ENCODE measurements around the gene HOXD3. TPM values are rescaled to one million over a fixed set of nuclear protein-coding genes. Genes with fewer than 3 reads are reported as not detected.

The HOXD3 gene
- total RNA-seq, 1 experiment from 2014 or later: not detected

- H3K27me3 Mint-ChIP-seq (ENCODE audit: insufficient read depth, unreplicated experiment): no peaks in the 10 kb centered on the region
- H3K4me1 Mint-ChIP-seq (ENCODE audit: insufficient read depth, unreplicated experiment): no peaks in the 10 kb centered on the region
- H3K9me3 Mint-ChIP-seq (ENCODE audit: unreplicated experiment): no peaks in the 10 kb centered on the region
- CTCF ChIA-PET: interaction anchor here (0.6 to 3.0 kb wide), 2 partner anchors 107 to 405 kb away, joined by 3 to 12 read pairs; no protein-coding TSS in a partner anchor
- no TSS peak for BruUV-seq (replicated peaks)
- no peak overlapping the region for H3K27ac Mint-ChIP-seq (ENCODE audit: low read depth, unreplicated experiment)
- TF ChIP-seq CTCF (IDR thresholded peaks at IDR 0.05; ENCODE audit: unreplicated experiment): no peak
- intact Hi-C loops (cut with micrococcal nuclease): loop anchor here (10.0 kb wide), 1 partner anchor 166 kb away; no protein-coding TSS in a partner anchor
- H3K36me3 Mint-ChIP-seq (ENCODE audit: insufficient read depth, unreplicated experiment): no peaks in the 10 kb centered on the region
- H3K4me3 Mint-ChIP-seq (ENCODE audit: unreplicated experiment): no peak overlapping the region
- no peak for DNase-seq (ENCODE audit: unreplicated experiment)
- POLR2A ChIA-PET: no interaction called here
Measured at GRCh38 chr2:176148751-176149421, 8.2 kb upstream of the HOXD3 start.

- Mint-ChIP-seq H3K27me3 (ENCODE audit: insufficient read depth, unreplicated experiment) (no peaks in the 10 kb centered on the region), H3K36me3 (ENCODE audit: insufficient read depth, unreplicated experiment) (no peaks in the 10 kb centered on the region), H3K9me3 (ENCODE audit: unreplicated experiment) (no peaks in the 10 kb centered on the region), H3K4me3 (ENCODE audit: unreplicated experiment) (no peak overlapping the region), H3K4me1 (ENCODE audit: insufficient read depth, unreplicated experiment) (no peaks in the 10 kb centered on the region), H3K27ac (ENCODE audit: low read depth, unreplicated experiment) (no peak overlapping the region)
- no peak for TF ChIP-seq CTCF (IDR thresholded peaks at IDR 0.05; ENCODE audit: unreplicated experiment)
- CTCF ChIA-PET: interaction anchor here (3.0 kb wide), 1 partner anchor 404 kb away, joined by 12 read pairs; no protein-coding TSS in a partner anchor
- POLR2A ChIA-PET: no interaction called here
- no peak for DNase-seq (ENCODE audit: unreplicated experiment)
- intact Hi-C loops (cut with micrococcal nuclease): loop anchor here (10.0 kb wide), 1 partner anchor 165 kb away; no protein-coding TSS in a partner anchor
- no TSS peak for BruUV-seq (replicated peaks)
Measured at GRCh38 chr2:176149481-176149938, 7.6 kb upstream of the HOXD3 start.

- no TSS peak for BruUV-seq (replicated peaks)
- intact Hi-C loops (cut with micrococcal nuclease): loop anchor here (10.0 kb wide), 1 partner anchor 165 kb away; no protein-coding TSS in a partner anchor
- ChIA-PET POLR2A (no interaction called here), CTCF (interaction anchor here (1.0 to 3.0 kb wide), 4 partner anchors 17 to 502 kb away, joined by 3 to 12 read pairs (median 8); no protein-coding TSS in a partner anchor)
- no peaks in the 10 kb centered on the region for H3K9me3 Mint-ChIP-seq (ENCODE audit: unreplicated experiment)
- DNase-seq (ENCODE audit: unreplicated experiment): no peak
- no peak for TF ChIP-seq CTCF (IDR thresholded peaks at IDR 0.05; ENCODE audit: unreplicated experiment)
- no peaks in the 10 kb centered on the region for H3K4me1 Mint-ChIP-seq (ENCODE audit: insufficient read depth, unreplicated experiment)
- no peaks in the 10 kb centered on the region for H3K27me3 Mint-ChIP-seq (ENCODE audit: insufficient read depth, unreplicated experiment)
- no peak overlapping the region for H3K4me3 Mint-ChIP-seq (ENCODE audit: unreplicated experiment)
- no peaks in the 10 kb centered on the region for H3K36me3 Mint-ChIP-seq (ENCODE audit: insufficient read depth, unreplicated experiment)
- H3K27ac Mint-ChIP-seq (ENCODE audit: low read depth, unreplicated experiment): no peak overlapping the region
Measured at GRCh38 chr2:176149939-176150583, 7.0 kb upstream of the HOXD3 start.

All from MCF 10A (cell line).